ENCODE results near the gene SYT13. TPM values are rescaled to one million over a fixed set of nuclear protein-coding genes. Genes with fewer than 3 reads are reported as not detected.

SYT13 gene
- total RNA-seq, 1 donor from 2014 or later = under 0.01 TPM

GRCh38 chr11:45218705-45219104, 67.4 kb downstream of the SYT13 start:
- DNase-seq (ENCODE audit: low read depth in 2 of 2) = no peak

DNA sequence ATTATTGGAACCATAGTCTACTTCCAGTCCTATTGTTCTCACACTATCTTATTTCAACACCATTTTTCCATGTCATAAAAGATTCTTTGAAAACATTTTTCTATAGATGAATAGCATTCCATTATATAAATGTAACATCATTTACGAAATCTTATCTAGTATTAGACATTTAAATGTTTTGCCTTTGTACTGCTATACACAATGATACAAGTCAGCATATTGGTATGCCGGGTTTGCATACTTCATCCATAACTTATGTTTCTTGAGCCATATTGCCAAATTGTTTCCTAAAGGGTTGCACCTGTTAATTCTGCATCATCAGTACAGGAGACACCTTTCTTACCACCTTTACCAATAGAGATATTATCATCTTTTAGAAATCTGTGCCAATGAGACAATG, 68.2 kb downstream of the SYT13 start:
- DNase-seq (ENCODE audit: low read depth in 2 of 2) = no peak

GRCh38 chr11:45216901-45217300, 69.2 kb downstream of the SYT13 start:
- no peak for DNase-seq (ENCODE audit: low read depth in 2 of 2)

DNA sequence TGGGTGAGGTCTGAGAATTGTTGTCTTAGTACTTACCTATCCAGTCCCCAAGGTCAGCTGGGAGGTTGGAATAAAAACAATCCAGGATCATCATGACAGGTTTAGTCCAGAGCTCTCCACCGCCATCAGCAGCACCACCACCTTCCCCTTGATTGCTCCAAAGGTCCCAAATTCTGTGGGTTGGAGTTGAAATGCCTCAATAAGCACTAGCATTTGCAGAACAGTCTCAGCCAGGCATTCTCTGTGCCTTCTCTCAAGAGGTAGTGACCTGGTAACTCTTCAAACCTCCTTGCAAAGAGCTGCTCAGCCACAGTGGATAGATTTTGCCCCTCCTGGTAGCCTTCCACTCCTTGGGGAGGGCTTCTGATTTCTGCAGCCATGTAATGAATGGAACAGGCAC, 70.1 kb downstream of the SYT13 start:
- no peak for DNase-seq (ENCODE audit: low read depth in 2 of 2)

DNA sequence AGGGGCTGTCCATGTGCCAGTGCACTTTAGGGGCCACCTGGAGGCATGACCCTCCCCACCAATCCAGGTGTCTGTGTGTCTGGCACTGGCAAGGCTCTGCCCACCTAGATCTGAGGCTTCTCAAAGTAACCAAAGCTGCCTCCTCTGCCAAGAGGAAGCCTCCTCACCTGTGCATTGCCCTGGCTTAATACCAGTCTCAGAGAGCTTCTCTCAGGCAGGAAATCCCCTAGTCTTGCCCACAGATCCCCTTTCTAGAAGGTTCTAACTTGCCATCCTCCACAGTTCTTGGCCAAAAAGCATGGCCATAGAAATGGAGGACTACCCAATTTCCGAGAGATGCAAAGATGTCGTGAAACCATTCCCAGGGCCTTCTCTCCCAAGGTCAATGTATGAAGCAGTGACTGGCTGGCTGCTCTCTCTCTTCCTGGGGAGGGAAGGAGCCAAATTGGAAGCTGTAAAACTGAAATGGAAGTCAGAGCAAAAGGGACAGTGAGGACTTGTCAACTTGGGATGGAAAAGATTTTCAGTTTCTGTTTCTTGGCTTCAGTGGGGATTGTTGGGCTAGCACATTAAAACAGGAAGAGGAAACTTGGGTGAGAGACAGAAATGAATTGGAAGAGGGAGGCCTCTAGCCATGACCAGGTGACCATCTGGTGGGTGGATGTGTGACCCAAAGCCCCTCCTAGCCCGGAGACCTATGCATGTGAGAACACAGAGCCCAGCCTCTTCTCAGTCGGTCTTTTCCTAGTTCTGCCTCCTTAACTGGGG, 70.9 kb downstream of the SYT13 start:
- no peak for DNase-seq (ENCODE audit: low read depth in 2 of 2)

GRCh38 chr11:45213717-45214116, 72.4 kb downstream of the SYT13 start:
- DNase-seq (ENCODE audit: low read depth in 2 of 2) = no peak

DNA sequence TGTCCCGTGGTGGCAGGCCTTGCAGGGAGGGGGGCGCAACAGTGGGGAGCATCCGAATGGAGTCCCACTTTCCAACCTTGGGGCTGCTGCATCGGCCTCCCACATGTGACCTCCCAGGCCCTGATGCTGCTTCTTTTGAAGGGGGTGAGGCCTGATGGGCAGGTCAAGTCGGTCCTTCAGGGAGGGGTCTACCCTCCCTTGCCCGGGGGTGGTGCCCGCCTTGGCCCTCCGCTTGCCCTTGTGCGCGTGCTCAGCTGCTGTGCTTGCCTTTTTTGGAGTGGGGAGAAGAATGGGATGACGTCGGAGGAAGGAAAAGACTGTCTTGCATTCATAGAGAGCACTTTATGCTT, 72.8 kb downstream of the SYT13 start:
- DNase-seq (ENCODE audit: low read depth in 2 of 2) = no peak

DNA sequence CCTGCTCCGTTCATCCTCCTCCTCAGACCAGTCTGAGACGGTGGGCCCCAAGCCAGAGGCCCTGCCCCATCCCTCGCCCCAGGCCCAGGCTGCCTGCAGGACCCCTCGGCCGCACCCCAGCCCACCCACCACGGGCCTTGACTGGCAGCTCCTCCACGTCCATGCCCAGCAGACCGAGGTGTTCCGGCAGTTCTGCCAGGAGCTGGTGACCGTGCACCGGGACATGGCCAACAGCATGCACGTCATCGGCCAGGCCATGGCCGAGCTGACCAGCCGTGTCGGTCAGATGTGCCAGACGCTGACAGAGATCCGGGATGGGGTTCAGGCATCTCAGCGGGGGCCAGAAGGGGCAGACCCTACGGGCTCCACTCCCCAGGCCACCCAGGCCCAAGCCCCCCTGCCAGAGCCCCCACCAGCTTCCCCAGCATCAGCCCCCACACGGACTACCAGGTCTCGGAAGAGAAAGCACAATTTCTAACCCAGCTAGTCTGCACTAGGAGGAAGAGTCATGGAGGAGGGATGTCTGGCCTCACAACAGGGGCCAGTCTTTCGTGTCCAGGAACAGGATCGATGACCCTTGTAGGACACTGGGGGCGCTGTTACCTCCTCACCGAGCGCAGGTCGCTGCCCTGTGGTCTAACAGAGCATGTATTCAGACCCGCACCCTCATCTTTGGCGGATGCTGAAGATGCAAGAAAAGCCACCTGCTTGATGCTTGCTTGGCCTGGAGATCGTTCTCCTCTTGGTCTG, 73.4 kb downstream of the SYT13 start:
- no peak for DNase-seq (ENCODE audit: low read depth in 2 of 2)

DNA sequence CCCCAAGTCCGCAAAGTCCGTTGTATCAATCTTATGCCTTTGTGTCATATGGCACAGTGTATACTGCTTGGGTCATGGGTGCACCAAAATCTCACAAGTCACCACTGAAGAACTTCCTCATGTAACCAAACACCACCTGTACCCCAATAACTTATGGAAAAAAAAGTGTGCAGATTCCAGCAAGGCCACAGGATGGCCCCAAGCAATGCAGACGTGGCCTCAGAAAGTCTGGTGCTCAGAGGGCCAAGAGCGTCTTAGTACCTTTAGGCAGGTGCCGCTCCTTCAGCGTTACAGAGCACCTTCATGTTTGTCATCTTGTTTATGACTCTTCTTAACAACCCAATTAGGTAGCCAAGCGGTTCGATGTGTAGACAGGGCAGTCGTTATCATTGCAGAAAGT, 74.4 kb downstream of the SYT13 start:
- DNase-seq (ENCODE audit: low read depth in 2 of 2) = no peak

- no peak for DNase-seq (ENCODE audit: low read depth in 2 of 2)
These were observed 75.3 kb downstream of the SYT13 start for GRCh38 chr11:45210846-45211245.

GRCh38 chr11:45209891-45210699, 76.0 kb downstream of the SYT13 start:
- peak; percentile 70 to 71 for DNase-seq (ENCODE audit: low read depth in 2 of 2)

GRCh38 chr11:45209000-45209879, 76.9 kb downstream of the SYT13 start:
- no peak for DNase-seq (ENCODE audit: low read depth in 2 of 2)

DNA sequence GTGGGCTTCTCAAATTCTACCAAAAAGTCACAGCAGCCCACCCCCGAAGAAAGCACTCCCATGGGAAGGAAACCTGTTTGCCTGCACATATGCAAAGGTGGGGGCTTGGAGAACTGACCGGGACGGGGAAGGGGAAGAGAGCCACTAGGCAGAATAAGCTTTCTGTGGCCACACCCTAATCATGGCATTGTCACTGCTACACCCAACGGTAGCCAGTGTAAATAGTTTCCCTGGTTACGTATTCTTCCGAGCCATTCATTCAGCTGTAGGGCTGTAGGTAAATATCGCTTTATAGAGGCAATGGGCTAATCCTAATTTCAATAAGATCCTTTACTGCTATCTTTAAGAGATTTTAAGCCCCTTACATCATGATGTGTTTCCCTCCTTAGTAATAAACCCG, 78.0 kb downstream of the SYT13 start:
- peak in 1 of 2 donors; percentile 23 for DNase-seq (ENCODE audit: low read depth in 2 of 2)

DNA sequence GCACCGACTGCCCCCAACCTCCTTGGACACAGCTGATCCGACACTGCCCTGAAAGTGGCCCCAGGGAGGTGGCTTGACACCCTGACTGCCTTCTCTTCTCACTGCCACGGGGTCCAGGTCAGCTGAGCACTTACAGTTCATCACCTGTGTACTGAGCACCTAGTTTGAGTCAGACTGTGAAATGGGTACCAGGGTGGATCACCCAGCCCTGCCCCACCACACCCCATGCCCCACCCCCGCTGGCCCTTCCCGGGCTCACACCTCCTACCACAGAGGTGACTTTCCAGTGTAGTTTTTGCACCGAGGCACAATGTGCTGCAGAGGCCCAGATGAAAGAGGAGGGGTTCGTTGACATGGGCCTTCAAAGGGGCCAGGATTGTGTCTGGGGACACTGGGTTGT, 80.2 kb downstream of the SYT13 start:
- DNase-seq (ENCODE audit: low read depth in 2 of 2) = no peak

- no peak for DNase-seq (ENCODE audit: low read depth in 2 of 2)
These were observed 81.4 kb downstream of the SYT13 start for GRCh38 chr11:45204761-45205160.

GRCh38 chr11:45193695-45194094, 92.4 kb downstream of the SYT13 start:
- DNase-seq (ENCODE audit: low read depth in 2 of 2) = no peak

Other genes starting within 250 kb of the SYT13 start
- gene PRDM11, start 139.7 kb downstream of the SYT13 start, total RNA-seq = 4.4 and 7.9 TPM in 2 replicates

Data from lung microvascular endothelial cell (primary cell).